SH-SY5Y (cell line): ENCODE measurements around the gene SLC18A3.

Source experiments
- GATA2 ChIP-seq: IDR thresholded peaks from 2 replicates; pipeline ENCODE4 v1.6.1; 2011; ENCODE audit warnings: mild to moderate bottlenecking, low read depth, low read length
- GATA3 ChIP-seq: IDR thresholded peaks from 2 replicates; pipeline ENCODE4 v1.6.1; 2011; ENCODE audit warnings: low read depth, mild to moderate bottlenecking, low read length, moderate library complexity

DNA sequence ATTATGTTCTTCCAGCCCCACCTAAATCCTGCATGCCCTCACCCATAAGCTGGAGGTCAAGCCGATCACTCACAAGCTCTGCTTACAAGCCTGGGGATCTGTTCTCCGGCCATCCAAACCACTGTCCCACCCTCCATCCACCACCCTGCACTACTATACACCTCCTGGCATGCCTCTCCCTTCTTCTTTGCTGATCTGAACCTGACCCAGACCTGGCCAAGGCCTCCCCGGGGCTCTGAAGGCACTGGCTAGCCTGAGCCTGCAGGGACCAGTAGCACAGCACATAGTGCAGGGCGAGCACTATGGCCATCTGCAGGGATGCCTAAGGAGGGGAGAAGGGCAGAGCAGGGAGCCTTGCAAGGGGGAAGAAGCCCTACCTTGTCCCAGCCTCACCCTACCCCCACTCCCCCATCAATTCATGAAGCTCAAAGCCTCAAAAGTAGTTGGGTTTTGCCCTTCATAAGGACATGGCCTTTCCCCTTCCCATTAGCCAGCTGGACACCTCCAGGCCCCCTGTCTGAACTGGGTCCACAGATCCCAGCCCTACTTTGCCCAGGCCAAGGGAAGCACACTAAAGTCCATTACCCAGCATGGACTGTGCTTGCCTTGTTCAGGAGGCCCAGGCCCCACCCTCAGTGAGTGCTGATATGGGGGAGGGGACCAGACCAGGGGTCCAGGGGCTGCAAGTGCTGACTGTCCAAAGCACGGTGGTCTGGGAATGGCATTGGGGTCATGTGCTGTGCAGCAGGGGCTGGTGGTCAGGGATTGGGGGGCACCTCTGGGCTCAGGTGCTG lies 33.3 kb downstream of the SLC18A3 start:
- TF ChIP-seq GATA3 (no peak), GATA2 (no peak)
